Mucosa of descending colon (tissue), 3 donors: ENCODE results near the gene KIRREL3. TPM values are rescaled to one million over a fixed set of nuclear protein-coding genes. Genes with fewer than 3 reads are reported as not detected.

Experiments used
- ATAC-seq: fragments of 200-7000 bp; cut with Tn5 transposase; one replicate; pipeline ENCODE4 v1.9.1; 2020; ENCODE audit warnings: mild to moderate bottlenecking, moderate library complexity
- DNase-seq, 3 donors: peaks; one replicate each; pipeline ENCODE4 v3.0.0-alpha.2; 2020
- H3K36me3 ChIP-seq: fragments of 200-600 bp; one replicate; pipeline ENCODE4 v1.8.0; 2021; ENCODE audit warnings: low read depth, mild to moderate bottlenecking
- H3K4me1 ChIP-seq: fragments of 200-600 bp; one replicate; pipeline ENCODE4 v1.8.0; 2021; ENCODE audit warnings: low read depth, mild to moderate bottlenecking
- H3K4me3 ChIP-seq: fragments of 200-600 bp; one replicate; pipeline ENCODE4 v1.8.0; 2021; ENCODE audit warnings: mild to moderate bottlenecking
- H3K9me3 ChIP-seq: fragments of 200-600 bp; one replicate; pipeline ENCODE4 v1.8.0; 2021; ENCODE audit warnings: mild to moderate bottlenecking
- intact Hi-C, 2 donors: fragments of 100-400 bp; cut with DNase I in 1 of 2; cut with micrococcal nuclease in 1 of 2; formaldehyde crosslinking; loops; one replicate each; pipeline versions ENCODE4 v1.11.0 to v1.11.1; 2022; cut with DNase I, micrococcal nuclease
- total RNA-seq, 3 donors: library from RNA; stranded (reverse); fragmentation: NEBNext Ultra II Directional in 2 of 3; extraction: Animal tissue kit (Norgen Biotek cat#: 25700) in 2 of 3; gene quantifications; one replicate each; pipeline versions ENCODE4 v1.2.1 to v1.2.4, GENCODE V29; 2021 to 2023
- TF ChIP-seq, protein P1 (sequence below): fragments of 200-600 bp; IDR thresholded peaks from one replicate; pipeline ENCODE4 v1.8.0; 2022; ENCODE audit warnings: antibody characterized with exemption, mild to moderate bottlenecking
- donor health status: DM: no; HTN: no; CAD: no; lungs with moderate emphysema.
- donor health status: DM: no; HTN: no; CAD: no.
- donor health status: DM: no; HTN: yes; CAD: no.

Gene KIRREL3
- total RNA-seq, 3 donors from 2014 or later = 0.23 to 2.4 (median 0.70) TPM

DNA sequence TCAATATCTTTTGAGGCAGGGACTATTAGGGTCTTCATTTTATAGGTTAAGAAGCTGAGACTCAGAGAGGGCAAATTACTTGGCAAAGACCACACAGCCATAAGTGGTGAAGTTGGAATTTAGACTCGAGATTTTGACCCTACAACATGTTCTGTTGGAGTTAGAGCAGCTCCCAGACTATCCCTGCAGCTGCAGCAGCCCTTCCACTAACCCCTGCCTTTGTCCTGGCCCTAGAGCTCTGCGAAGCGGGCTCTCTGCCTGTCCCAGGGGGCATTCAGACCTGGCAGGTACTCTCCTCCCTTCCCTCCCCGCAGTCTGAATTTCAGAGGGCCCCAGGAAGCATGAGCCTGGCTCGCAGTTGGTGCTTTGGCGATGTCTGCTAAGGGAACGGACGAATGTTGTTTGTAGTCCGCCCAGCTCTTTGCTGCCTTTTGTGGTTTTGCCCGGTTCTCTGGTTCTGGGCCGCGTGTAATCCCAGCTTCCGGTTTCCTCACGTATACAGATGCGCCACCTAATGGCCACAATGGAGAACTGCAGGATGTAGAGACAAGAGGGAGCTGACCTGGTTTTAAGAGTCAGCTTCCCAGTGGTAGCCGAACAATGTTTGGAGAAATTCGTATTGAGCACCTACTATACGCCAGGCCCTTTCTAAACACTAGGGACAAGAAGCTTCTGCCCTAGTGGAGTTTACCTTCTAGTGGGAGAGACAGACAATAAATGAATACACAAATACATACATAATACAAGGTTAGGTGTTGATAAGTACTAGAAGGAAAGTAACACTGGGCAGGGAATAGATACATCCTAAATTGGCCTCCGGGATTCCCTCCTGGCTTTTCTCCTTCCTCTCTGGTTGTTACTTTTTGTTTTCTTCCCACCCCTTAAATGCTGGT, 519.9 kb downstream of the KIRREL3 start:
- DNase-seq = peak; percentile 73 to 87 (median 76)
- H3K4me1 ChIP-seq = peaks cover 18% of the 10 kb centered on the region
- no peaks in the 10 kb centered on the region for H3K36me3 ChIP-seq
- ATAC-seq = peak; percentile 93
- H3K9me3 ChIP-seq = no peaks in the 10 kb centered on the region
- intact Hi-C loops = loop anchor here in 1 of 2 donors (2.0 kb wide), 2 partner anchors 40 to 170 kb away; no protein-coding TSS in a partner anchor
- TF ChIP-seq, protein P1, sequence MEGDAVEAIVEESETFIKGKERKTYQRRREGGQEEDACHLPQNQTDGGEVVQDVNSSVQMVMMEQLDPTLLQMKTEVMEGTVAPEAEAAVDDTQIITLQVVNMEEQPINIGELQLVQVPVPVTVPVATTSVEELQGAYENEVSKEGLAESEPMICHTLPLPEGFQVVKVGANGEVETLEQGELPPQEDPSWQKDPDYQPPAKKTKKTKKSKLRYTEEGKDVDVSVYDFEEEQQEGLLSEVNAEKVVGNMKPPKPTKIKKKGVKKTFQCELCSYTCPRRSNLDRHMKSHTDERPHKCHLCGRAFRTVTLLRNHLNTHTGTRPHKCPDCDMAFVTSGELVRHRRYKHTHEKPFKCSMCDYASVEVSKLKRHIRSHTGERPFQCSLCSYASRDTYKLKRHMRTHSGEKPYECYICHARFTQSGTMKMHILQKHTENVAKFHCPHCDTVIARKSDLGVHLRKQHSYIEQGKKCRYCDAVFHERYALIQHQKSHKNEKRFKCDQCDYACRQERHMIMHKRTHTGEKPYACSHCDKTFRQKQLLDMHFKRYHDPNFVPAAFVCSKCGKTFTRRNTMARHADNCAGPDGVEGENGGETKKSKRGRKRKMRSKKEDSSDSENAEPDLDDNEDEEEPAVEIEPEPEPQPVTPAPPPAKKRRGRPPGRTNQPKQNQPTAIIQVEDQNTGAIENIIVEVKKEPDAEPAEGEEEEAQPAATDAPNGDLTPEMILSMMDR = peak; percentile 90
- no peak overlapping the region for H3K4me3 ChIP-seq

DNA sequence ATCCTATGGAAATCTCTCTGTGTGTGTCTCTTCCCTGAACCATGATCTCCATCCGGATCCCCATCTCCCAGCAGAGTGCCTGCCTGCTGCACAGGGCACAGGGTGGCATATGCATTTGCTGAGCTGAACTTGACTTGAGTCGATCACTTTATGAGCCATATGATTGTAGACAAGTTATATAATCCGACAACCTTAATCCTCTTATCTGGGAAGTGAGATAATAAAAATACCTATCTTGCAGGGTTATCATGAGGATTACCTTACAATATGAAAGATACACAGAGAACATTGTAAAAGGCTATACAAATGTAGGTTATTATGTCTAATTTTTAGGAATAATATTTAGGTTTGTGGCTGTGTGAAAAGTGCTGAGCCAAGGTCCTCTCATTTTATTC, 520.6 kb downstream of the KIRREL3 start:
- intact Hi-C loops = loop anchor here in 1 of 2 donors (2.0 kb wide), 2 partner anchors 39 to 169 kb away; no protein-coding TSS in a partner anchor
- Histone ChIP-seq H3K36me3 (no peaks in the 10 kb centered on the region), H3K9me3 (no peaks in the 10 kb centered on the region), H3K4me3 (no peak overlapping the region), H3K4me1 (peaks cover 18% of the 10 kb centered on the region)
- DNase-seq (peak in 2 of 3 donors; percentile 36 to 41), ATAC-seq (peak; percentile 80)
- TF ChIP-seq, protein P1 = no peak

DNA sequence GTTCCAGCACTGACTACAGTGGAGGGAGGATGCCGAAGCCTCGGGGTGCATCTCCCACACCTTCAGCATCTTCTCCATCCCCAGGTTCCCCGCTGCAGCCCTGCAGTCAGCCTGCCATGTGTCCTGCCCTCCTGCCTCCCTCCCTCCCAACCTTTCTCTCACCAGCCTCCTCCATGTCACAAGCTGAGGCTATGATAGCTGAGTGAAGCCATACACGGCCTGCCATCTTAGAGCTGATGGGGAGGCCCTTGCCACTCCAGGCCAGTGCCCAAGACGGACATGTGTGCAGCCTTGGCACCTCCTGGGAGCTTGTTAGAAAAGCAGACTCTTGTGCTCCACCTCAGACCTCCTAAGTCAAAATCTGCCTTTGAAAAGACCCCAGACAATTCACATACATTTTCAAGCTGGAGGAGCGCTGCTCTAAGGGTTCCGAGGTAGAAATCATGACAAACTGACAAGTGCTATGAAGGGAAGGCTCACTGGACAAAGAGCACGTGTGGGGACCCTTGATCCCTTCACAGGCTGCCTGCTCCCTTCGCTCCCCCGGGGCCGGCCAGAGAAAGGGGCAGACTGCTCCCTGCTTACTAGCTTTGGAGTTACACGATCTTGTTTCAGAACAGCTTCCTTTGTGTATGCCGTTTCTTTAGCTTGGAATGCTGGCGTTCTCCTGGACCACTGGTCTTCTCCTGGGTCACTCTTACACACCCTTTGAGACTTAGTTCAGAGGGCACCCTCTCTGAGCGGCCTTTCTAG, 521.2 kb downstream of the KIRREL3 start:
- Histone ChIP-seq H3K9me3 (no peaks in the 10 kb centered on the region), H3K4me3 (no peak overlapping the region), H3K36me3 (no peaks in the 10 kb centered on the region), H3K4me1 (peaks cover 18% of the 10 kb centered on the region)
- intact Hi-C loops = loop anchor here in 1 of 2 donors (10.0 kb wide), 1 partner anchor 165 kb away; no protein-coding TSS in a partner anchor
- DNase-seq (peak in 1 of 3 donors; percentile 18), ATAC-seq (no peak)
- TF ChIP-seq, protein P1 = no peak

DNA sequence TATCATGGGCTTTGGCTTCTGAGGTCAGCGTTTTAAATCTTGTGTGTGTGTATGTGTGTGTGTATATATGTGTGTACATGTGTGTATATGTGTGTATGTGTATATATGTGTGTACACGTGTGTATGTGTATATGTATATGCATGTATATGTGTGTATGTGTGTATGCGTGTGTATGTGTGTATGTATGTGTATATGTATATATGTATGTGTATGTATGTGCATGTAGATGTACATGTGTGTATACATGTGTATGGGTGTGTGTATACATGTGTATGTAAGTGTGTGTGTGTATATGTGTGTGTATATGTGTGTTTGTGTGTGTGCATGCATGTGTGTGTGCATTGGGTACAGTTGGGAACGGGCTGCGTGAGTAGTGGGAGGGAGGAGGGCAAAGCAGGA, 522.1 kb downstream of the KIRREL3 start:
- Histone ChIP-seq H3K36me3 (no peaks in the 10 kb centered on the region), H3K4me1 (peaks cover 18% of the 10 kb centered on the region), H3K9me3 (no peaks in the 10 kb centered on the region), H3K4me3 (no peak overlapping the region)
- DNase-seq (no peak), ATAC-seq (no peak)
- intact Hi-C loops = loop anchor here in 1 of 2 donors (10.0 kb wide), 1 partner anchor 164 kb away; no protein-coding TSS in a partner anchor
- TF ChIP-seq, protein P1 = no peak

DNA sequence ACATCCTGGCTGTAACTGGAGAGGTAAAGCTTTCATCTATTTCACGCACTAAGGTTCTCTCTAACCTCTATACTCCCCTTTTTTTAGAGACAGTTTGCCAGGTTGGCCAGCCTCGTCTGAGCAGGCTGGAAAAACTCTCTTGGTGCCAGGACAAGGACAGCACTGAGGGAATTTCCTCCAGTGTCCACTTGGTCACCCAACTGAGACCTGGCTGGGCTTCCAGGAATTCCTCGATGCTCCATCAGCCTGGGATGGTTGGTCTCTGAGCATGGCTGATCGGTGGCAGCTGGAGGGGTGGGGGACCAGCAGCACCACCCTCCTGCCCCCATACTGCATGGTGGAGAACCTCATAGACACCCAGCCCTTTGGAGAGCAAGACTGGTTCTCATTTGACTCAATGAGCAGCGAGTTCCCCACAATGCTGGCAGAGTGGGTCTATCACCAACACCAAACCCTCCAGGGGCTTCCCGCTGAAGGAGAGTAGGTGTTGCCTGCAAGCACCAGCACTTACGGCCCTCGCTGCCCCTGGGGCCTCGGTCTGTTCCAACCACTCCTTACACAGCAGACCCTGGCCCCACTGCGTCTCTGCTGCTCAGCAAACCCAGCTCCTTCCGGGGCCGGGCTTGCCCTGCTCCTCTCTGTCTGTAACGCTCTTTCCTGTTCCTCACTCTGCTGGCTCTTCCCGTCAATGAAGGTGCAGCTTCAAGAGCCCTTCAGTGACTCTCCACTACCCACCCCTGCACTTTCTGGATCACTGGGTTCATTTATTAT, 522.9 kb downstream of the KIRREL3 start:
- ATAC-seq (no peak), DNase-seq (peak in 1 of 3 donors; percentile 38)
- peaks cover 18% of the 10 kb centered on the region for H3K4me1 ChIP-seq
- intact Hi-C loops = loop anchor here in 1 of 2 donors (10.0 kb wide), 1 partner anchor 163 kb away; no protein-coding TSS in a partner anchor
- H3K9me3 ChIP-seq = no peaks in the 10 kb centered on the region
- no peaks in the 10 kb centered on the region for H3K36me3 ChIP-seq
- TF ChIP-seq, protein P1 = no peak
- H3K4me3 ChIP-seq = no peak overlapping the region
